Stimulated activated naive CD8-positive, alpha-beta T cell treated with anti-CD3 and anti-CD28 coated beads, Interleukin-15, Interleukin-2, amounts not matched to agents 100 ng/mL and 50 ng/mL, for 24 hours (primary cell): ENCODE measurements around the gene SLC39A5.
A peak's percentile ranks its signal among the peaks of the same experiment; 100 is the strongest.
"Not testable (repeated sequence)": the region's sequence is repeated elsewhere in the genome, so short reads cannot be mapped to it uniquely, and the experiment has no call there.

Source experiments
- H3K27ac Mint-ChIP-seq: one replicate; pipeline ENCODE4 v1.8.0; 2021; ENCODE audit warnings: mild to moderate bottlenecking, mixed read lengths
- H3K27me3 Mint-ChIP-seq: one replicate; pipeline ENCODE4 v1.8.0; 2021; ENCODE audit warnings: mixed read lengths
- H3K36me3 Mint-ChIP-seq: one replicate; pipeline ENCODE4 v1.8.0; 2021; ENCODE audit warnings: low read depth, mixed read lengths
- H3K4me1 Mint-ChIP-seq: one replicate; pipeline ENCODE4 v1.8.0; 2021; ENCODE audit warnings: low read depth, mixed read lengths
- H3K4me3 Mint-ChIP-seq: one replicate; pipeline ENCODE4 v1.8.0; 2021; ENCODE audit warnings: mild to moderate bottlenecking, mixed read lengths
- H3K9me3 Mint-ChIP-seq: one replicate; pipeline ENCODE4 v1.8.0; 2021; ENCODE audit warnings: mixed read lengths

The SLC39A5 gene

GRCh38 chr12:56229916-56230431 is at the start of gene SLC39A5:
TSS of gene SLC39A5 (plus strand) at chr12:56230051. CDS start at chr12:56231275, 1,224 bp downstream.
- H3K27ac Mint-ChIP-seq, result no peak within 1 kb of the TSS

GRCh38 chr12:56186957-56187356 is 42.9 kb upstream of the SLC39A5 start:
- Mint-ChIP-seq H3K4me1 (peaks cover 43% of the 10 kb centered on the region), H3K4me3 (peak overlapping the region; percentile 92), H3K27me3 (no peaks in the 10 kb centered on the region), H3K27ac (peak overlapping the region; percentile 48), H3K36me3 (peaks cover 44% of the 10 kb centered on the region), H3K9me3 (no peaks in the 10 kb centered on the region)

More at GRCh38 chr12:56229916-56230431, at the start of gene SLC39A5:
- Mint-ChIP-seq H3K36me3 (peaks cover 20% of the 10 kb centered on the region), H3K4me1 (peaks cover 7% of the 10 kb centered on the region), H3K4me3 (no peak within 1 kb of the TSS), H3K9me3 (no peaks in the 10 kb centered on the region), H3K27me3 (no peaks in the 10 kb centered on the region)

DNA sequence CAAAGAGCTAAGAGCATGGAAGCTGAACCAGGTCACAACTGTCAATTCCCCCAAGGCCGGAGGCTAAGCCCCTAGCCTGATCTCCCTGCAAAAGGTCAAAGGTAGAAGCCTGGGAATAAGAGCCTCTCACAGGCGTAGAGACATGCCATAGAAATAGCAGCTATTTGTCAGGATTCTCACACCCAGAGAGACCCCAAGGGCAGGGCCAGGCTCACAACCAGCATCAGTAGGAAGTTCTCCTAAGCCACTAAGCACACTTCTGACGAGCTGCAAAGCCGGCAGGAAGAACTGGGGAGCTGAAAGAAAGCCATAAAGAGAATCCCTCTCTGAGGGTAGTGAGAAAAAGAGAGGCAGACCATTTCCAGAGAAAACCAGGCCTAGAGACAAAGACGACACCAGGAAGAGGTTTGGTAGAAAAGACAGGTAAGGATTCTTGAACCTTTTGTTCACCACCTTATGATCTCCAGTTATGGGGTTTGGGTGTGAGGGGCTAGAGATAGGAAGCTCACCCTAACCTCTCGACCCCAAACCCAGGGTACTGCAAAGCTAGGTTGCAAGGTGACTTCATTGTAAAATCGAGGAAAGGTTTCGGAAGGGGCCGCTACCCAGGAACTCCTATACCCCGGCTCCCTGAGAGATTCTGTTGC is 41.6 kb upstream of the SLC39A5 start:
- H3K27me3 Mint-ChIP-seq, result no peaks in the 10 kb centered on the region
- H3K4me1 Mint-ChIP-seq, result peaks cover 52% of the 10 kb centered on the region
- peak overlapping the region; percentile 92 for H3K4me3 Mint-ChIP-seq
- peak overlapping the region; percentile 87 for H3K27ac Mint-ChIP-seq
- H3K9me3 Mint-ChIP-seq, result no peaks in the 10 kb centered on the region
- peaks cover 42% of the 10 kb centered on the region for H3K36me3 Mint-ChIP-seq

DNA sequence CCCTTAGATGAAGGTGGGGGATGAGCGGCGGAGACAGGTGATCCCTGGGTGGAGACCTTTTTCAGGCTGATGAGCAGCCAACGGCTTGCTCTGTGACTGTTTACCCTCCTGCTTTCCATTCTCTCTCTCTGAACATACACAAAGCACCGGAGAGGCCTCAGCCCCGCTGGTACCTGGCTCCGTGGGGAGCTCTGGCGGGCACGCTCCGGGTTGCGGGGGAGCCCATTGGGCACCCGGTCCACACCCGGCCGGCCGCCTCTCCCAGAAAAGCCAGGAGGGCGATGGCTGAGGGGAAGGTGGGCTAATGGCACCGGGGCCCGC is 41.1 kb upstream of the SLC39A5 start:
- Mint-ChIP-seq H3K4me3 (peak overlapping the region; percentile 92), H3K27ac (peak overlapping the region; percentile 87), H3K9me3 (no peaks in the 10 kb centered on the region), H3K27me3 (no peaks in the 10 kb centered on the region), H3K4me1 (peaks cover 55% of the 10 kb centered on the region), H3K36me3 (peaks cover 39% of the 10 kb centered on the region)

- Mint-ChIP-seq H3K36me3 (peaks cover 34% of the 10 kb centered on the region), H3K27me3 (no peaks in the 10 kb centered on the region), H3K4me3 (peak within 1 kb of the TSS; percentile 92), H3K4me1 (peaks cover 55% of the 10 kb centered on the region), H3K27ac (peak within 1 kb of the TSS; percentile 97), H3K9me3 (no peaks in the 10 kb centered on the region)
These were observed 40.5 kb upstream of the SLC39A5 start, which contains the start of gene SMARCC2 for GRCh38 chr12:56189099-56189917. TSS of gene SMARCC2 (minus strand) at chr12:56189483. CDS start at chr12:56189461, 22 bp downstream.

DNA sequence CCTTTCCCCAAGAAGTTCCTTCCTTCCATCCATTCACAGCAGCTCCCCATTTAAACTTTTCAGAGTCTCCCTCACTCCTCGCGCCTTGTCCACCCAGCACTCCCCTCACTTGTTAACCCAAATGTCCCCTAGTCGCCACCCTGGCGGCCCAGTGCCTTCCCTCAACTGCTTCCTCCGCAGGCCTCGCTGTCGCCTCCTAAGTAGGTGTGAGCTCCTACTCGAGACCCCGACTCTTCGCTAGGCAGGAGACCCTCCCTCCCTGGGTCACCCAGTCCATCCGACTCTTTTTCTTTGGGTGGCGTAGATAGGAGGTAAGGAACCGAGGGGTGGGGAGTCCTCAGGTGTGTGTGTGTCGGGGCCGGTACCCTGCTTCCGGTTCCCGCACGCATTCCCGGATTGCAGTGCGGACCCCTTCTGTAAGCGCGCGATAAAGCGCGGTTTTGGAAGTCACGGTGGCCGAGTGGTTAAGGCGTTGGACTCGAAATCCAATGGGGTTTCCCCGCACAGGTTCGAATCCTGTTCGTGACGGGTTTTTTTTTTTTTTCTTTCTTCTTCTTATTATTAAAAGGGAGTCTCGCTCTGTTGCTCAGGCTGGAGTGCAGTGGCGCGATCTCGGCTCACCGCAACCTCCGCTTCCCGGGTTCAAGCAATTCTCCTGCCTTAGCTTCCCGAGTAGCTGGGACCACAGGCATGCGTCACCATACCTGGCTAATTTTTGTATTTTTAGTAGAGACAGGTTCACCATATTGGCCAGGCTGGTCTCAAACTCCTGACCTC is 39.7 kb upstream of the SLC39A5 start:
- Mint-ChIP-seq H3K4me3 (peak overlapping the region; percentile 90), H3K9me3 (no peaks in the 10 kb centered on the region), H3K27me3 (no peaks in the 10 kb centered on the region), H3K4me1 (peaks cover 55% of the 10 kb centered on the region), H3K36me3 (peaks cover 27% of the 10 kb centered on the region), H3K27ac (peak overlapping the region; percentile 97)

- Mint-ChIP-seq H3K9me3 (no peaks in the 10 kb centered on the region), H3K4me1 (peaks cover 55% of the 10 kb centered on the region), H3K4me3 (peak overlapping the region; percentile 90), H3K27ac (peak overlapping the region; percentile 97), H3K27me3 (no peaks in the 10 kb centered on the region), H3K36me3 (peaks cover 26% of the 10 kb centered on the region)
These were observed 39.1 kb upstream of the SLC39A5 start for GRCh38 chr12:56190695-56191155.

DNA sequence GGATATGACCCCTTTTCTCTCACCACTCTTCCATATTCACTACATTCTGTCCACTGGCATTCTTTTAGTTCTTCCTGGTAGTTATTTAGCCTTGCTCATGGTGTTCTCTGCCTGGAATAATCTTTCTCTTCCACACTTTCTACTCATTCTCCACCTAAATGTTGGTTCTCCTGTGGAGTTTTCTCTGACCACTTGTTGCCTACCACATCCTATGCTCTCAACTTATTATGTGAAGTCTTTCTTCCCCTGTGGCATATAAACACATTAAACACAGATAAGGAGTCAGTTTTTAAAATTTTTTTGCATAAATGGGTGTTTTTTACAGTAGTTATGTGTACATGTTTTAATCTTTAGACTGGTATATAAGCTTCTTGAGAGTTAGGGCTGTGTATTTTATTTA is 37.3 kb upstream of the SLC39A5 start:
- peak overlapping the region; percentile 72 for H3K27ac Mint-ChIP-seq
- H3K4me3 Mint-ChIP-seq, result no peak overlapping the region
- peaks cover 12% of the 10 kb centered on the region for H3K36me3 Mint-ChIP-seq
- H3K9me3 Mint-ChIP-seq, result no peaks in the 10 kb centered on the region
- peaks cover 39% of the 10 kb centered on the region for H3K4me1 Mint-ChIP-seq
- H3K27me3 Mint-ChIP-seq, result no peaks in the 10 kb centered on the region

- Mint-ChIP-seq H3K9me3 (no peaks in the 10 kb centered on the region), H3K27me3 (no peaks in the 10 kb centered on the region), H3K27ac (peak overlapping the region; percentile 24), H3K4me3 (no peak overlapping the region), H3K36me3 (peaks cover 6% of the 10 kb centered on the region), H3K4me1 (peaks cover 34% of the 10 kb centered on the region)
These were observed 36.7 kb upstream of the SLC39A5 start for GRCh38 chr12:56193025-56193578.

DNA sequence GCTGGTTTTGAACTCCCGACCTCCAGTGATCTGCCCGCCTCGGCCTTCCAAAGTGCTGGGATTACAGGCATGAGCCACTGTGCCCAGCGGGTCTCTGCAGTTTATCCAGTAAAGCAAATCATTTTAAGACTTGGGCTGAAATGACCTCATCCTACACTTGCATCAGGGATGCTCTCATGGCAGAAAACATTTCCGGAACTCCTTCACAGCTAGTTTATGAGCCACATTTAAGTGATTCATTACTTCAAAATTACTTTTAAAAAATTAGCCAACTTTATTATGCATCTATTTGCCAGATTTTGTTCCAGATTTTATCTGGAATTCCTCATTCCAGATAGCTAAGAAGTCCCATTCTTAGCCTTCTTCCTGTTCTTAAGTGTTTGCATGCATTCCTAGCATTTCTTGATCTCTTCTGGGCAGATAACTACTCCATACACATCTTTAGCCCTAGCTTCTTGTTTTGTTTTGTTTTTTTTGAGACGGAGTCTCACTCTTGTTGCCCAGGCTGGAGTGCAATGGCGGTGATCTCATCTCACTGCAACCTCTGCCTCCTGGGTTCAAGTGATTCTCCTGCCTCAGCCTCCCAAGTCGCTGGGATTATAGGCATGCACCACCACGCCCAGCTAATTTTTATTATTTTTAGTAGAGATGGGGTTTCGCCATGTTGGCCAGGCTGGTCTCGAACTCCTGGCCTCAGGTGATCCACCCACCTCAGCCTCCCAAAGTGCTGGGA is 32.9 kb upstream of the SLC39A5 start:
- not testable (repeated sequence) for H3K9me3 Mint-ChIP-seq, H3K4me3 Mint-ChIP-seq, H3K27me3 Mint-ChIP-seq, H3K27ac Mint-ChIP-seq, H3K36me3 Mint-ChIP-seq
- H3K4me1 Mint-ChIP-seq, result peaks cover 13% of the 10 kb centered on the region

- H3K27me3 Mint-ChIP-seq, result no peaks in the 10 kb centered on the region
- H3K9me3 Mint-ChIP-seq, result no peaks in the 10 kb centered on the region
- no peak overlapping the region for H3K4me3 Mint-ChIP-seq
- peaks cover 5% of the 10 kb centered on the region for H3K4me1 Mint-ChIP-seq
- no peaks in the 10 kb centered on the region for H3K36me3 Mint-ChIP-seq
- no peak overlapping the region for H3K27ac Mint-ChIP-seq
These were observed 31.8 kb upstream of the SLC39A5 start for GRCh38 chr12:56197921-56198635.

GRCh38 chr12:56198836-56199235 is 31.0 kb upstream of the SLC39A5 start:
- no peaks in the 10 kb centered on the region for H3K9me3 Mint-ChIP-seq
- H3K4me1 Mint-ChIP-seq, result no peaks in the 10 kb centered on the region
- H3K4me3 Mint-ChIP-seq, result no peak overlapping the region
- H3K27me3 Mint-ChIP-seq, result no peaks in the 10 kb centered on the region
- no peak overlapping the region for H3K27ac Mint-ChIP-seq
- H3K36me3 Mint-ChIP-seq, result no peaks in the 10 kb centered on the region

DNA sequence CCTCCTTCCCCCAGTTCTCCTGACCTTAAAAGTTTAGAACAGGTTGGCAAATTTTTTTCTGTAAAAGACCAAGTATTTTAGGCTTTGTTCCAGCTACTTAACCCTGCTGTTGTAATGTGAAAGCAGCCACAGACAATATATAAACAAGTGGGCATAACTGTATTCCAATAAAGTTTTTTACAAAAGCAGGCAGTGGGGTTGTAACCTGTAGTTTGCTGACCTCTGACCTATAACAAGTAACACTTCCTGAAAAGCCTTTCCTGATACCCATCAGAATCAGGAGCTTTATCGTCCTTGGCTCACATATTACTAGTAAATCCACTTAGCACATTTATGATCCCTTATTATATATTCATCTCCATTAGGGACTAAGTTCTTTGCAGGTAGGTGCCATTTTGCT is 27.5 kb upstream of the SLC39A5 start:
- H3K9me3 Mint-ChIP-seq, result no peaks in the 10 kb centered on the region
- peaks cover 25% of the 10 kb centered on the region for H3K36me3 Mint-ChIP-seq
- H3K4me3 Mint-ChIP-seq, result no peak overlapping the region
- H3K27ac Mint-ChIP-seq, result no peak overlapping the region
- H3K4me1 Mint-ChIP-seq, result no peaks in the 10 kb centered on the region
- H3K27me3 Mint-ChIP-seq, result no peaks in the 10 kb centered on the region
